ENCODE measurements around the gene TRIM75.
"Not testable (repeated sequence)": the region's sequence is repeated elsewhere in the genome, so short reads cannot be mapped to it uniquely, and the experiment has no call there.

The TRIM75 gene

DNA sequence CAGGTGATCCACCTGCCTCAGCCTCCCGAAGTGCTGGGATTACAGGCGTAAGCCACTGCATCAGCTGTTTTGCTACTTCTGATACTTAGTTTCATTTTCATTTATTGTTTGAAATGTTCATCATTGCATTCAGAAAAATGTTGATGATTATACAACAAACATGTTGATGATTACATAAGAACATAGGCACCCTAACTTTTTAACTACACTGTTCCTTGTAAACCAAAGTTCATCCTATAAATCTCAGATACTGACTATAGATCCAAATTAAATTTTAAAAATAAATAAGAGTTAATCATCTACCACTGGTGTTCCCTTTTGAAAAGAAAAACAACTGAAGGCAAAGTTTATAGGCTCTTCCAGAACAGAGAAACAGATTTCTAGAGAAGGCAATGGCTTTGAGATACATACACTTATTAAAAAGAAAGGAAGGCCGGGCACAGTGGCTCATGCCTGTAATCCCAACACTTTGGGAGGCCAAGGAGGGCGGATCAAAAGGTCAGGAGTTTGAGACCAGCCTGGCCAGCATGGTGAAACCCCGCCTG is 23.4 kb downstream of the TRIM75 start:
- DNase-seq (ENCODE audit: low read depth, low spot score), result no peak

DNA sequence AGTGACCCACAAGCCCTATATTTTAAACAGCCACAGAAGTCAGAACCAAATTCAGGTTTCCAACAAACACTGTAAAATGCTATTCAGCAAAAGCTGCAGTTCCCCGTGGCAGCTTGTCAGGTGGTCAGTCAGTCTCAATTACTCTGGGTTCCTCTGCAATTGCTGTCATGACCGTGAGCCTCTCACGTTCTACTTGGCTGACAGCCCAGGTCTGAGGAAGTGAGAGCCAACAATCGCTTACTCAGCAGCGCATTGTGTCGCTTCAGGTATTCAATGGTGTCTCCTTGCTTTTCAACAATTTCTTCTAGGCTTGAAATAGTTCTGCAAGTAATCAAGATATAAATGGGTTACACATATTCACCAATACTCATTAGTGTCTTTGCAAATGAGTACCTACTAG is 25.8 kb downstream of the TRIM75 start:
- no peak for DNase-seq (ENCODE audit: low read depth, low spot score)

DNA sequence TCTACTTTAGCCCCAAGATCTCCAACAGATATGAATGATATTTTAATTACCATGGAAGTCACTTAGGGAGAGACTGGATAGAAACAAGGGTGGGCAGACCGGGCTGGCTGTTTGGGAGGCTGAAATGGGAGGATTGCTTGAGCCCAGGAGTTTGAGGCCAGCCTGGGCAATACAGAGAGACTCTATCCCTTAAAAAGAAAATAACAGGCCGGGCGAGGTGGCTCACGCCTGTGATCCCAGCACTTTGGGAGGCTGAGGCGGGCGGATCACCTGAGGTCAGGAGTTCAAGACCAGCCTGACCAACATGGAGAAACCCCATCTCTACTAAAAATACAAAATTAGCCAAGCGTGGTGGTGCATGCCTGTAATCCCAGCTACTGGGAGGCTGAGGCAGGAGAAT is 31.1 kb downstream of the TRIM75 start:
- not testable (repeated sequence) for DNase-seq (ENCODE audit: low read depth, low spot score)

DNA sequence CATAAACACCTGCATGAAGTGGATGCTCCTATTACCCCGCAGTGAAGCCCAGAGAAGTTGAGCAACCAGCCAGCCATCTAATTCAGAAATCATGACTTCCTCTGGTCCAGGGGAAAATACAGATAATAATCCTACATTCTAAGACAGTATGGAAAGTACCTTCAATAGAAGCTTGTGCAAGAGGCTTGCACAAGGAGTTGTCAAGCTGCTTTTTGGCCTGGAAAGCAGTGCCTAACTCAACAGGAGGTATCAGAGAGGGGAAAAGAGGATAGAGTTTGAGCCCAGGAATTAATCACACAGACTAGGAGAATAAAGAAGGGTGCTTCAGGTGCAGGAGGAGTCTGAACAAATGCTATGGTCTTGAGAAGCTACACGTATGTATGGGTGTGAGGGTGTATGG is 32.3 kb downstream of the TRIM75 start:
- DNase-seq (ENCODE audit: low read depth, low spot score), result no peak

DNA sequence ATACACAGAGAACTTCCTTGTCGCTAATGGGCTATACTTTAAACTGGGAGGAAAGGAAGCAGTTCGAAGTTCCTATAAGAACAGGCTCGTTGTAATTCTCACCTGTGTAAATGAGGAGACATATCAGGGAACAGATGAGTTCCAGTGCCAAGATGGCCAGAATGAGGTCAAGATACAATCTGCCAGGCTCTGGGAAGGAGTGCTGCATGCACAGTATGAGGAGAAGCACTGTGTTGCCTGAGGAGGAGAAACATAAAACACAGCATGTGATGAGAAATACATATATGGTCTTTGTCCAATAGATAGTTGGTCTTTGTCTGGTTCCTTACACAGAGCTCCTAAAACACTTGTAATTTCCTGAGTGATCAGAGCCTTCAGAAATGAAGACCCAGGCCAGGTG is 34.7 kb downstream of the TRIM75 start:
- no peak for DNase-seq (ENCODE audit: low read depth, low spot score)

DNA sequence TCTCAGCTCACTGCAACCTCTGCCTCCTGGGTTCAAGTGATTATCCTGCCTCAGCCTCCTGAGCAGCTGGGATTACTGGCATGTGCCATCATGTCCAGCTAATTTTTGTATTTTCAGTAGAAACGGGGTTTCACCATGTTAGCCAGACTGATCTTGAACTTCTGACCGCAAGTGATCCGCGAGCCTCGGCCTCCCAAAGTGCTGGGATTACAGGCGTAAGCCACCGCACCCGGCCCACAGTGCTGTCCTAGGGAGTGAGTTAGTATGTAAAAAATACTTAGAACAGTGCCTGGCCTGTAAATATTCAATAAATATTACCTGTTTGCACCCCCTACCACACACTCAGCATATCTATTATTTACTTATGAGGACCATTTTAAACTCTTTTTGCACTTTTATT is 38.5 kb downstream of the TRIM75 start:
- DNase-seq (ENCODE audit: low read depth, low spot score), result not testable (repeated sequence)

DNA sequence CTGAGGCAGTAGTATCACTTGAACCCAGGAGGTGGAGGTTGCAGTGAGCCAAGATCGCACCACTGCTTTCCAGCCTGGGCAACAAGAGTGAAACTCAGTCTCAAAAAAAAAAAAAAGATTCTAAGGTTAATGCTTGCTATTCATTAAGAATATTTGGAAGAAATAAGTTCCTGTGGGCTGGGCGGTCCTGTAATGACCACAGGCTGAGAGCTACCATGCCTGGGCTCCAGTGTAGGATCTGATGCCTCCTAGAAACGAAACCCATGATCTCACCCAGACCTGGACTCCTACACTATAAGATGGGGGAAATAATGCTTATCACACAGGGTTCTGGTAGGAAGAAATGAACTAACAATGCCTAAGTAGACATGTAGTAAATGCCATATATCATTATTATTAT is 41.2 kb downstream of the TRIM75 start:
- DNase-seq (ENCODE audit: low read depth, low spot score), result no peak

DNA sequence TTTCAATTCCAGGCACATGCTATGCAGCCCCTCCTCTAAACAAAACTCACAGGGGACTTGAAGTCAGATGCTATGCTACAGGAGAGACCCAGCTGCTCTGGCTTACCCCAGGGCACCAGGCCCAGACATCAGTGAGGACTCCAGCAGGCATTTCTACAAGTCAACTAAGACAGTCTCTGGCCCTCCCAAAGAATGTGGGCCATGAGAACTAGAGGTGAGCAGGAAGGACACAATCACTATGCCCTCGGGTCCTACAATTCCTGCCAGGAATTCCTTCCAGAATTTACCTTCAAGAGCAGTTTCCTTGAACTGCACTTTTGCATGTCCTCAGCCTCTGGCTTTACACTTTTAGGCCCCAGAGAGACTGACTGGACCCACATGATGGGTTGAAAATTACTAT is 41.6 kb downstream of the TRIM75 start:
- DNase-seq (ENCODE audit: low read depth, low spot score), result no peak

DNA sequence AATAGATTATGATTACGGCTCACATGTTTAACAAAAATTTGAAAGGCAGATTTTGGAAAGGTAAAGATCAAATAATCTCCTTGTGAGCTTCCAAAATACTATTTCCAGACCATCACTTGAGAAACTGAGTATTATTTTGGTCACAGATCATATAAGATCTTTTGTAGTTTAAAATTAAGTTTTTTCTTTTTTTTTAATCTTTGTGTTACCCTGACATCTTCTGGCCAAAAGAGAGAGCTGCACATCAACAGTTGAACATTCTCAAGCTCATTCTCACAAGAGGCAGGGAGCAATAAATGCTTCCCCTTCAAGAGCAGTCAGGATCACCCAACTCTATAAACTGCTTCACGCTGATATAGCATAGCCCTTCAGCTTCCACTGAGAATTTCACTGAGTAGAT is 43.1 kb downstream of the TRIM75 start:
- no peak for DNase-seq (ENCODE audit: low read depth, low spot score)

DNA sequence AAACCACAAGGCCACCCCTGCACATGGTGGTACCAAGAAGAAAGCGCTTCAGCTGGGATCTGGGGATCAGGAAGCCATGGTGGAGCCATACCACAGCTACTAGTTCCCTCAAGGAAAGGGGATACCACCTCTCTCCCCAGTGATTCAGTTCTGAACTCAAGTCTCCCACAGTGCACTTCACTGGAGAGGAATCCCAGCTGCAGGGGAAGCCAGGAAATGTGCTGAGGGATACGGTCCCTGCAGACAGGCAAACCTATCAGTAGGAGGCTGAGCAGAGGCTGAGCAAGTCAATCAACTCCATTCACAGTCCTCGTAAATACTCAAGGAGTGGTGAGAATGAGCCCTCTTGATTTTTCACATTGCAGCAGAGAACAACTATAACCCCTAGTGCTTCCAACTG is 48.0 kb downstream of the TRIM75 start:
- DNase-seq (ENCODE audit: low read depth, low spot score), result no peak

DNA sequence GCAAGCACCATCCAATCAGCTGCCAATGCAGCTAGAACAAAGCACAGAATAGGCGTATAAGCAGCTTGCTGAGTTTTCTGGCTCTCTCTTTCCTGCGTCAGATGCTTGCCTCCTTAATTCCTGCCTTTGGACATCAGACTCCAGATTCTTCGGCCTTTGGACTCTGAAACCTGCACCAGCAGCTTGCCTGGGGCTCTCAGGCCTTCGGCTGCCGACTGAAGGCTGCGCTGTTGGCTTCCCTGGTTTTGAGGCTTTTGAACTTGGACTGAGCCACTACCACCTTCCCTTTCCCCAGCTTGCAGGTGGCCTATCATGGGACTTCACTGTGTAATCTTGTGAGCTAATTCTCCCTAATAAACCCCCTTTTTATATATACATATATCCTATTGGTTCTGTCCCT is 52.9 kb downstream of the TRIM75 start:
- no peak for DNase-seq (ENCODE audit: low read depth, low spot score)

Measured in brain pericyte (primary cell).